Endothelial cell of umbilical vein (primary cell): ENCODE data around the gene ZNF565.

Experiments
- EZH2 ChIP-seq: IDR thresholded peaks from 2 replicates; pipeline ENCODE4 v1.6.1; 2012; ENCODE audit warnings: borderline replicate concordance, low read depth, mild to moderate bottlenecking, moderate library complexity, low read length, inconsistent platforms; ENCODE audit not compliant: severe bottlenecking
- POLR2AphosphoS5 ChIP-seq: IDR thresholded peaks from 2 replicates; pipeline ENCODE4 v1.6.1; 2012; ENCODE audit warnings: low read depth, mild to moderate bottlenecking, control low read depth, low read length, moderate library complexity; ENCODE audit not compliant: insufficient read depth

GRCh38 chr19:36150586-36150985, 63.9 kb downstream of the ZNF565 start:
- TF ChIP-seq EZH2, result no peak
- no peak for TF ChIP-seq POLR2AphosphoS5
